Cardiac muscle cell (in vitro differentiated cells and primary cell): ENCODE results near the gene DOK5. TPM values are rescaled to one million over a fixed set of nuclear protein-coding genes. Genes with fewer than 3 reads are reported as not detected.

Experiments
- DNase-seq, 2 donors: peaks; one replicate each; pipeline versions ENCODE4 v3.0.0 to v3.0.0-alpha.2; 2010 to 2017; ENCODE audit warnings: low read depth in 1 of 2, low spot score in 1 of 2
- H3K27ac ChIP-seq: fragments of 200-600 bp; sonication (generic); 2 replicates; pipeline ENCODE4 v1.5.1; 2016
- H3K27me3 ChIP-seq: fragments of 200-600 bp; sonication (generic); 2 replicates; pipeline ENCODE4 v1.6.0; 2016; ENCODE audit warnings: control low read depth
- H3K36me3 ChIP-seq: fragments of 200-600 bp; sonication (generic); 2 replicates; pipeline ENCODE4 v1.5.1; 2016; ENCODE audit warnings: control low read depth
- H3K4me1 ChIP-seq: fragments of 200-600 bp; sonication (generic); 2 replicates; pipeline ENCODE4 v1.8.1; 2017; ENCODE audit warnings: low read depth, mild to moderate bottlenecking, mixed run types
- H3K4me3 ChIP-seq: fragments of 200-600 bp; sonication (generic); 2 replicates; pipeline ENCODE4 v1.5.1; 2016; ENCODE audit warnings: mild to moderate bottlenecking
- H3K9me3 ChIP-seq: fragments of 200-600 bp; sonication (generic); 2 replicates; pipeline ENCODE4 v1.5.1; 2017; ENCODE audit warnings: low read depth, mild to moderate bottlenecking, control low read depth
- CTCF ChIP-seq: IDR thresholded peaks from 2 replicates; pipeline ENCODE4 v1.5.1; 2012; ENCODE audit warnings: low read depth, mild to moderate bottlenecking, low read length
- polyA plus RNA-seq: library from polyadenylated mRNA; unstranded; fragments of >200 nt; fragmentation: Nextera tagmentation; extraction: Ambion mirVana; gene quantifications from 2 replicates; pipeline ENCODE4 v1.2.1, GENCODE V29; 2016
- total RNA-seq: library from RNA; depleted of rRNA; stranded (reverse); fragments of >200 nt; gene quantifications from 2 replicates; pipeline ENCODE4 v1.2.3, GENCODE V29; 2016

DOK5 gene
- total and polyA plus RNA-seq, 2 experiments from 2014 or later = 1.4 to 1.6 TPM

GRCh38 chr20:54452277-54452676 is 23.1 kb upstream of the DOK5 start:
- no peaks in the 10 kb centered on the region for H3K4me1 ChIP-seq
- H3K4me3 ChIP-seq = no peak overlapping the region
- no peaks in the 10 kb centered on the region for H3K9me3 ChIP-seq

GRCh38 chr20:54454982-54455381 is 20.4 kb upstream of the DOK5 start:
- Histone ChIP-seq H3K27ac (no peak overlapping the region), H3K9me3 (no peaks in the 10 kb centered on the region), H3K4me1 (no peaks in the 10 kb centered on the region), H3K4me3 (no peak overlapping the region), H3K36me3 (no peaks in the 10 kb centered on the region), H3K27me3 (no peaks in the 10 kb centered on the region)
- no peak for TF ChIP-seq CTCF
- no peak for DNase-seq

More at GRCh38 chr20:54452277-54452676, 23.1 kb upstream of the DOK5 start:
- H3K27ac ChIP-seq = no peak overlapping the region
- H3K36me3 ChIP-seq = no peaks in the 10 kb centered on the region
- H3K27me3 ChIP-seq = no peaks in the 10 kb centered on the region
- no peak for DNase-seq
- TF ChIP-seq CTCF = no peak

GRCh38 chr20:54456423-54456822 is 19.0 kb upstream of the DOK5 start:
- Histone ChIP-seq H3K27me3 (no peaks in the 10 kb centered on the region), H3K36me3 (no peaks in the 10 kb centered on the region), H3K9me3 (no peaks in the 10 kb centered on the region), H3K4me1 (no peaks in the 10 kb centered on the region), H3K4me3 (no peak overlapping the region), H3K27ac (no peak overlapping the region)
- DNase-seq = no peak
- TF ChIP-seq CTCF = no peak

- Histone ChIP-seq H3K4me1 (no peaks in the 10 kb centered on the region), H3K9me3 (no peaks in the 10 kb centered on the region), H3K27me3 (no peaks in the 10 kb centered on the region), H3K4me3 (no peak overlapping the region), H3K27ac (no peak overlapping the region), H3K36me3 (no peaks in the 10 kb centered on the region)
- peak in 1 of 2 donors; percentile 18 for DNase-seq
- TF ChIP-seq CTCF = peak; percentile 42
Measured at GRCh38 chr20:54456961-54457360, 18.4 kb upstream of the DOK5 start.

GRCh38 chr20:54458219-54458618 is 17.2 kb upstream of the DOK5 start:
- Histone ChIP-seq H3K4me3 (no peak overlapping the region), H3K4me1 (no peaks in the 10 kb centered on the region), H3K36me3 (no peaks in the 10 kb centered on the region), H3K27me3 (no peaks in the 10 kb centered on the region), H3K9me3 (no peaks in the 10 kb centered on the region), H3K27ac (no peak overlapping the region)
- no peak for DNase-seq
- no peak for TF ChIP-seq CTCF

GRCh38 chr20:54459279-54459678 is 16.1 kb upstream of the DOK5 start:
- no peak overlapping the region for H3K27ac ChIP-seq
- no peaks in the 10 kb centered on the region for H3K27me3 ChIP-seq
- H3K9me3 ChIP-seq = no peaks in the 10 kb centered on the region
- H3K4me1 ChIP-seq = no peaks in the 10 kb centered on the region
- no peaks in the 10 kb centered on the region for H3K36me3 ChIP-seq
- TF ChIP-seq CTCF = no peak
- no peak for DNase-seq
- H3K4me3 ChIP-seq = no peak overlapping the region
